Activated CD4-positive, alpha-beta memory T cell treated with anti-CD3 and anti-CD28 coated beads, Interleukin-2, amount 10 ng/mL, durations not matched to agents 7 days and 5 days (primary cell): Measurements from ENCODE around the gene TRDN. TPM values are rescaled to one million over a fixed set of nuclear protein-coding genes. Genes with fewer than 3 reads are reported as not detected.

Experiments
- CTCF ChIA-PET: fragments of 350-600 bp; sonication (Branson Sonifier 250); formaldehyde crosslinking; loops from one replicate; lab custom pipeline; 2021; ENCODE audit warnings: antibody characterized with exemption, inconsistent platforms; lab: Charles Lee
- POLR2A ChIA-PET: fragments of 350-600 bp; sonication (Branson Sonifier 250); formaldehyde crosslinking; loops from one replicate; lab custom pipeline; 2021; ENCODE audit warnings: antibody characterized with exemption; lab: Charles Lee
- DNase-seq: peaks from one replicate; pipeline ENCODE4 v3.0.0-alpha.2; 2020
- H3K27ac Mint-ChIP-seq: one replicate; pipeline ENCODE4 v1.8.0; 2021; ENCODE audit warnings: mild to moderate bottlenecking, mixed read lengths
- H3K27me3 Mint-ChIP-seq: one replicate; pipeline ENCODE4 v1.8.0; 2021; ENCODE audit warnings: mixed read lengths
- H3K36me3 Mint-ChIP-seq: one replicate; pipeline ENCODE4 v1.8.0; 2021; ENCODE audit warnings: low read depth, mixed read lengths
- H3K4me1 Mint-ChIP-seq: one replicate; pipeline ENCODE4 v1.8.0; 2021; ENCODE audit warnings: mixed read lengths
- H3K4me3 Mint-ChIP-seq: one replicate; pipeline ENCODE4 v1.8.0; 2021; ENCODE audit warnings: mild to moderate bottlenecking, mixed read lengths
- H3K9me3 Mint-ChIP-seq: one replicate; pipeline ENCODE4 v1.8.0; 2021; ENCODE audit warnings: mixed read lengths
- total RNA-seq, 2 experiments: library from RNA; stranded (reverse); gene quantifications; one replicate each; pipeline ENCODE4 v1.2.3, GENCODE V29; 2021

Gene TRDN
- total RNA-seq, 2 experiments from 2014 or later, result not detected

DNA sequence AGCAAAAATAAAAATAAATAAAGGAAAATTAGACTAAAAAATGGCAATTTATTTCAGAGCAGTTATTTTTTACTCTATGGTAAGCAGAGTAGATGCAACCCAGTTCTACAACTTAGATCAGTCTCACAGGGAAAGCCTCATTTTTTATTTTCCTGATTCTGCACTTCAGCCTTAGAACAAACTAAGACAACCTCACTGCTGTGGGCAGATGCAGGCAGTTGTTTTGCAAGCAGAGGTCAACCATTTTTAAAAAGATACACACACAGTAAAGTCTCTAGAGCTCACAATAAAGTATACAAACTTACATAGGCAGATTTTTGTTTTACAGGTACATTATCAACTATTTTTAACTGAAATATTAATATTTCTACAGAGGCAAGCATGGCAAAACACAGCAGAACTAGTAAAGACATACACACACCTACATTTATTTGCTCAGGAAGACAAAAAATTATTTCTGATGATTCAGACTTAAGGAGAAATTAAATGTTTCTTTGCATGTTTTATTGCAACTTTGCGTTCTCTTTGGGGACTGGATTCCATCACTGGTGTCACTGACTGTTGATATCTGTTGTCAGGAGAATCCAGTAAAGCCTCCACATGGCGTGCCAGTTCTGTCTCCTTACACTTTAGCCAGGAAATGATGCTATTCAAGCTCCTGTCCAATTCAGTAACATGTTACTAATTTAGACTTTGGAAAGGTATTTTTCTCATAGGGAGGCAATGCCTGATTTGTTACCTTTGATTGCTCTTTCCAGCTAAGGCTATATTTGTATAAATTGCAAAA is 102.7 kb downstream of the TRDN start:
- POLR2A ChIA-PET, result no interaction called here
- DNase-seq, result no peak
- Mint-ChIP-seq H3K27ac (no peak overlapping the region), H3K4me1 (no peaks in the 10 kb centered on the region), H3K9me3 (no peaks in the 10 kb centered on the region), H3K4me3 (no peak overlapping the region), H3K27me3 (no peaks in the 10 kb centered on the region), H3K36me3 (no peaks in the 10 kb centered on the region)
- CTCF ChIA-PET, result no interaction called here

DNA sequence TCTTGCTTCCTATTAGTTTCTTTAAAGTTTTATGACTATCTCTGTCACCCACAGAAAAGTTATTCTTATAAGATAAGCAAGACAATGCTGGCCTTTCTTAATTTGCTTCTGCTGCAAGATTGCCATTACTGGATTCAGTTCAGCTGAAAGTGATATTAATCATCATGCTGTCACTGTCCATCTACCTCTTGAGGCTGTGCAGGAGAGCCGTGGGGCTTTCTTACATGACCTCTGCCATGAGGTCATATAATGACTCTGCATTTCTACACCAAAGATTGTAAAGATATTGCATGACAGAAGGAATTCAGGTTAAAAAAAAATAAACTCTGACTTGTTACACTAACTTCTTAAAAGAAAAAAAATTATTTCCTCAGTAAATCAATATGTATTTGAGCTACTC is 106.9 kb downstream of the TRDN start:
- H3K4me3 Mint-ChIP-seq, result no peak overlapping the region
- no peaks in the 10 kb centered on the region for H3K27me3 Mint-ChIP-seq
- no peak overlapping the region for H3K27ac Mint-ChIP-seq
- H3K36me3 Mint-ChIP-seq, result no peaks in the 10 kb centered on the region
- no peaks in the 10 kb centered on the region for H3K4me1 Mint-ChIP-seq
- ChIA-PET CTCF (no interaction called here), POLR2A (no interaction called here)
- no peaks in the 10 kb centered on the region for H3K9me3 Mint-ChIP-seq
- DNase-seq, result no peak

DNA sequence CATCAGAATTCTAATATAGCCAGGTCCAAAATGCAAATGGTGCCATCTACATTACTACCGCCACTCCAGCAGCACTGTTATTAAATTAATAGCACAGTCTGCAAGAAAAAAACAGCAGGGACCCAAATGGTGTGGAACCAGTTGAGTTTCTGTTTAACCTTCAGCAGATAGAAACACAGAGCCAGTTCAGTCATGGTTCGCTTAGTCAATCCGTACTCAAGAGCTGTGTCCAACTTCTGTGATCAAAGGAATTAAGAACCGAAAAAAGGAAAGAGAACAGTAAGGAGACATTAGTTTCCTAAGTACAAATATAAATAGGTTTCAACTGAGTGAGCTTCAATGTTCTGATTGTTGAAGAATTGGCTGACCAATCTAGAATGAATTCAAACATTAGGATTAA is 107.7 kb downstream of the TRDN start:
- Mint-ChIP-seq H3K9me3 (no peaks in the 10 kb centered on the region), H3K4me1 (no peaks in the 10 kb centered on the region), H3K4me3 (no peak overlapping the region), H3K36me3 (no peaks in the 10 kb centered on the region), H3K27me3 (no peaks in the 10 kb centered on the region), H3K27ac (no peak overlapping the region)
- ChIA-PET CTCF (interaction anchor here (1.0 kb wide), 1 partner anchor 30 kb away, joined by 3 read pairs; no protein-coding TSS in a partner anchor), POLR2A (no interaction called here)
- no peak for DNase-seq

DNA sequence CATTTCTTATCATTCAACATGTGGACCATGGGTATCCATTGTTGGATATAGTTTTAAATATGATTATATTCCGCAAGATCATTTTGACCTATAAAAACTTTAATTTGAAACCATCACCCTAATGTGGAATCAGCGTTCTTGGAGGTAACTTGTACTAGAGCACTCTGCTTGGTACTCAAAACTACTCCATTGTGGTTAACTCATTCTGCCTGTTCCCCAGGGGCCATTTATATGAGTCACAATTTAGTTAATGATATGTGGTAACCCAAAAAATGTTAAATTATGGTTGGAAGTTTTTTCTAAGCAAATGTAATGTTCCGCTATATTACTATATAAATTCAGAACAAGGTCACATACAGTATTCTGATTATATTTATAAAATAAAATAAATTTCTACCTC is 109.3 kb downstream of the TRDN start:
- POLR2A ChIA-PET, result no interaction called here
- H3K36me3 Mint-ChIP-seq, result no peaks in the 10 kb centered on the region
- CTCF ChIA-PET, result no interaction called here
- peaks cover 3% of the 10 kb centered on the region for H3K9me3 Mint-ChIP-seq
- no peak overlapping the region for H3K27ac Mint-ChIP-seq
- H3K27me3 Mint-ChIP-seq, result no peaks in the 10 kb centered on the region
- H3K4me3 Mint-ChIP-seq, result no peak overlapping the region
- DNase-seq, result no peak
- no peaks in the 10 kb centered on the region for H3K4me1 Mint-ChIP-seq

DNA sequence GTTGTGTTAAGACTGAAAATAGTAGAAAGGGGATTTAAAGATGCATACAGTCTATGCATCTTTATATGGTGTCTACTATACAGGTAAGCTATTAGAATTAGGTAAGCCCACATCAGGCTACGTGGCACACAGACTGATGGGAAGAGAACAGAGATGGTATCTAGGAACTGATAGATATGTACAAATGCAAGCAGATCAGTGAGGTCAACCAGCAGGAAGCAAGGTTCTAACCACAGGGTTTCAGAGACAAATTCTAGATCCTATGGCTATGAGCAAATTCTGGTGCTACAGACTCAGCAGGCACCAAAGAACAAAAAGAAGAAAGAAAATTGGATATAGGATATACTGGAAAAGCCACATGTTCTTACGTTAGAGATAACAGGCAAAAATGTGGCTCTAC is 110.6 kb downstream of the TRDN start:
- H3K27ac Mint-ChIP-seq, result no peak overlapping the region
- CTCF ChIA-PET, result no interaction called here
- H3K36me3 Mint-ChIP-seq, result no peaks in the 10 kb centered on the region
- H3K4me1 Mint-ChIP-seq, result no peaks in the 10 kb centered on the region
- no peak overlapping the region for H3K4me3 Mint-ChIP-seq
- DNase-seq, result no peak
- no peaks in the 10 kb centered on the region for H3K27me3 Mint-ChIP-seq
- POLR2A ChIA-PET, result no interaction called here
- peaks cover 5% of the 10 kb centered on the region for H3K9me3 Mint-ChIP-seq

DNA sequence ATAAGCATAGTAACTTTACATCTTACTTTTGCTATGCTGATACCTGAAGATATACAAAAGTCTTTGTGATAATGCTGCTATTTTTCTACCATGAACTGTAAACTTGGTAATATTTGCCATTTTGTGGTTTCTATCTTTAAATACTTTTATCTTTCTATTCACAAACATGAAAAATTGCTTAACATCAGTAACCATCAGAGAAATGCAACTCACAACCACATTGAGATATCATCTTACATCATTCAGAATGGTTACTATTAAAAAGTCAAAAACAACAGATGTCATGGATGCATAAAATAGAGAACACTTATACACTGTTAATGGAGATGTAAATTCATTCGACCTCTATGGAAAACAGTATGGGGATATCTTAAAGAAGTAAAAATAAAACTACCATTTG is 112.0 kb downstream of the TRDN start:
- DNase-seq, result no peak
- Mint-ChIP-seq H3K27ac (no peak overlapping the region), H3K9me3 (peaks cover 5% of the 10 kb centered on the region), H3K4me1 (no peaks in the 10 kb centered on the region), H3K36me3 (no peaks in the 10 kb centered on the region), H3K27me3 (no peaks in the 10 kb centered on the region), H3K4me3 (no peak overlapping the region)
- ChIA-PET POLR2A (no interaction called here), CTCF (no interaction called here)

DNA sequence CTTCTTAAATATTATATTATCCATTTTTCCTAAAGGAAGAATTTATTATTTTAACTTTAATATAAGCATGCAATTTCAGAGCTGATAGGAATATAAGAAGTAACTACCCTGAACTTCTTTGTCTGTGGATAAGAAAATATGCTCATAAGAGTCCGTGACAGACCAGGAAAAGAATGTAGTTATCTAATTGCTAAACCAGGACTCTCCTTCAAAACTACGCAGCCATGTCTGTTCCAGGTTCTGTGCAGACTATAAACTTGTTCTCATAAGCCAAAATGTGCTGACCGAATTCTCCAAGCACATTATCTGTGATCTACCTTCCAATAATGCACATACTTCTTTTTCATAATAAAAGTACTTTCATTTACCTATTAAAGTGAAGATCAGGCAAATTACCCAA is 116.5 kb downstream of the TRDN start:
- H3K4me1 Mint-ChIP-seq, result no peaks in the 10 kb centered on the region
- H3K4me3 Mint-ChIP-seq, result no peak overlapping the region
- CTCF ChIA-PET, result no interaction called here
- H3K27ac Mint-ChIP-seq, result no peak overlapping the region
- POLR2A ChIA-PET, result no interaction called here
- peaks cover 5% of the 10 kb centered on the region for H3K9me3 Mint-ChIP-seq
- DNase-seq, result no peak
- no peaks in the 10 kb centered on the region for H3K27me3 Mint-ChIP-seq
- no peaks in the 10 kb centered on the region for H3K36me3 Mint-ChIP-seq

DNA sequence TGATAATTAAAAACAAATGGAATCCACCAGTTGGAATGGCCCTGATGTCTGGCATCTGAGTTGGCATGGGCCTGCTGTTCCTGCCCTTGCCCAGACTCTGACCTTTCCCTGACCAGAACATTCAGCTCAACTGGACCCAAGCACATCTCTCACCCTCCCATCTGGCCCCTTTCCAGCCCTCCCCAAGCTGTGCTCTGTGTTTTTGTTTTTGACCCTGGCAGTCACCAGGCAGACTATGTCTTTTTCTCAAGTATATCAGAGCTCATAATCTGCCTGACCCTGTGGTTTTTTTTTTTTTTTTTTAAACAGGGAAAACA is 117.6 kb downstream of the TRDN start:
- H3K27ac Mint-ChIP-seq, result no peak overlapping the region
- no peaks in the 10 kb centered on the region for H3K36me3 Mint-ChIP-seq
- ChIA-PET POLR2A (no interaction called here), CTCF (no interaction called here)
- H3K4me3 Mint-ChIP-seq, result no peak overlapping the region
- H3K9me3 Mint-ChIP-seq, result peaks cover 5% of the 10 kb centered on the region
- H3K27me3 Mint-ChIP-seq, result no peaks in the 10 kb centered on the region
- H3K4me1 Mint-ChIP-seq, result no peaks in the 10 kb centered on the region
- no peak for DNase-seq

DNA sequence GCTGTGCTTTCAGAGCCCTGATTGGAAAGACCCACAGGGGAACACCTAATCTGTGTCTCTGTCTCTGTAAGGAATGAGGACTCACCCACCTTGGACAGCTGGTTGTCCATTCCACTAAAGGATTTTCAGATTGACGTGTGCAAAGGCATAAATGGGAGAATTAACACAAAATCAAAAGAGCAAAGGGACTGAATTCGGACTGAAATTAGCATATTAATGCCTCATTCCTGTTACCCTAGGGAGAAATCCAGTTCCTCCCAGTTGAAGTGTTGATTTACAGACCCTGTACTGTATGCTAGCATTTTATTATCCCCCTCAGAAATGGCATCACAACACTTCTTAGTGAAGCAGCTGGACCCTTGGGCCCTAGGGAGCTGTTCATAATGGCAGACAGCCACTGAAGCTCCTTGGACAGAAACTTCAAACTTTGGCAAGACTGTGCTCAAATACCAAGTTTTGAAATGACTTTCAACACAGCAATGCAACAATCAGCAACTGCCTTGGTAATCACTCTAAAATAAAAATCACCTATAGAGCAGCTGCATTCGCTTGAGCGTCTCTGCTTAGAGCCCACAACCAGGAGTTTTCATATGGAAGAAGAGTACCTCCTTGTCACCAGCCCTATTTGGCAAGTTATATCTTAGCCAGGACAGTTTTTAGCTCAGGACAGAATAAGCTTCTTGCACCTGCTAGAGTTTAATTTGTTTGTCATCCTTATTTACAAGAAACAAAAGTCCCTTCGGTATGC is 118.1 kb downstream of the TRDN start:
- ChIA-PET POLR2A (no interaction called here), CTCF (no interaction called here)
- Mint-ChIP-seq H3K27ac (no peak overlapping the region), H3K27me3 (no peaks in the 10 kb centered on the region), H3K4me1 (no peaks in the 10 kb centered on the region), H3K36me3 (no peaks in the 10 kb centered on the region), H3K9me3 (peaks cover 5% of the 10 kb centered on the region), H3K4me3 (no peak overlapping the region)
- DNase-seq, result no peak

DNA sequence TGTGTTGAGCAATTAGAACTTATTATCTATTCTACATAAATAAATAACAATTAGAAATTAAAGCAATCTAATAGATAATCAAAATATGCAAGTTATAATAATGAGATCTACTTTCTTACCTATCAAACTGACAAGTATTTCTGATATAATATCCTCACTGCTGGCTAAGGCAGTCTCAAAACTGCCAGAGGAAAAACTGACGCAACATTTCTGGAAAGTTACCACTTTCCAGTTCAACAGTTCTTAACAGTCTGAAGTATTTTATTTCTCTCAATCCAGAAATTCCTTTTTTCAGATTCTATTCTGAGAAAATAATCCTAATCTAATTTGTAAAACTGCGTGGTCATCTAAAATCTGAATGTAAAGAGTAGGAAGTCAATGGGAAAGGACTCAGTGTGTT is 121.0 kb downstream of the TRDN start:
- ChIA-PET POLR2A (no interaction called here), CTCF (no interaction called here)
- H3K4me1 Mint-ChIP-seq, result no peaks in the 10 kb centered on the region
- no peaks in the 10 kb centered on the region for H3K27me3 Mint-ChIP-seq
- H3K36me3 Mint-ChIP-seq, result no peaks in the 10 kb centered on the region
- no peak overlapping the region for H3K27ac Mint-ChIP-seq
- H3K4me3 Mint-ChIP-seq, result no peak overlapping the region
- DNase-seq, result no peak
- no peaks in the 10 kb centered on the region for H3K9me3 Mint-ChIP-seq

DNA sequence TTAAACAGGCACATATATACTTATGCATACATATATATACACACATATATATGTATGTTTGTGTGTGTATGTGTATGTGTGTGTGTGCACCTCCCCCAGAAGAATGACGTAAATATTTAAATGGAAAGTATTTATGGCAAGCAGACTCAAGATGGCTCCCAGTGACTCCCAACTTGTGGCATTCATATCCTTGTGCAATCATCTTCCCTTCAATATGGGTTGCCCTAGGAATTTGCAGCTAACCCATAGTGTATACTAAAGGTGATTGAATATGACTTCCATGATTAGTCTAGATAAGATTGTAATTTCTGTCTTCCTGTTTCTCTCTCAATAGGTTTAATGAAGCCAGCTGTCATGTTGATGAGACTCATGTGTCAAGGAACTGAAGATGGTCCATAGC is 127.6 kb downstream of the TRDN start:
- Mint-ChIP-seq H3K27ac (no peak overlapping the region), H3K27me3 (no peaks in the 10 kb centered on the region), H3K9me3 (no peaks in the 10 kb centered on the region), H3K4me1 (no peaks in the 10 kb centered on the region), H3K4me3 (no peak overlapping the region), H3K36me3 (no peaks in the 10 kb centered on the region)
- CTCF ChIA-PET, result no interaction called here
- no peak for DNase-seq
- POLR2A ChIA-PET, result no interaction called here

DNA sequence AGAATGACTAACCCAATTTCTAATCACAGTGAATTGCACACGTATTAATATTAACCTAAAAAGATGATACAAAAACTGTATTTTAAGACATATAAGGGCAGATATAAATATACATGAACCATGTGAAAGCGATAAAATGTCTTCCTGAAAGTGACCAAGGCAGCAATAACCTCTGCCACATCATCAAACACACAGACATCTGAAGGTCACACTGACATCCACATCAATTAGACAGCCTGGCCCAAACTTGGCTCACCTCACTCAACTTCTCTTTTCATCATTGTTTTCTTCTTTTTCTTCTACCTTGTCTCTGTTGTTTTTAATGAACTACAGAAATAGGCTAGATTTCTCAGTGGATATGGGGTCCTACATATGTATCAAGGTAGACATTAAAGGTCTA is 128.5 kb downstream of the TRDN start:
- CTCF ChIA-PET, result no interaction called here

DNA sequence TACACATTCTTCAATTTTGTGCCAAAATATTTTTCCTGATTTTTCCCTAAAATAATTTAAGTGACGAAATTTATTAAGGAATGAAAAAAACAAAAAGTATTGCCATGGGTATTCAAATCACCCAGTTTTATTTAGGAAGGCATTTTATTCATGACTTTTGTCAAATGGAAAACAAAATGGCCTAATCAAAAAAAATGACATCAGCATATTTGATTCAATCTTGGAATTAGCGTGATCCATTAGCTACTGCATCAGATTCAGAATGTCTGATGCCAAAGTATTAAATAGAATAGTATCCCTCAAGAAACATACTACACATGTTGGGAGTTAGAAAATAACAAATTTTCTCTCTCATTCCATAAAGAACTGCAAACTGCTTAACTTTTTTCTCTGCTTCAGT is 129.2 kb downstream of the TRDN start:
- no peaks in the 10 kb centered on the region for H3K36me3 Mint-ChIP-seq
- no peaks in the 10 kb centered on the region for H3K9me3 Mint-ChIP-seq
- POLR2A ChIA-PET, result no interaction called here
- no peak for DNase-seq
- H3K27me3 Mint-ChIP-seq, result no peaks in the 10 kb centered on the region
- CTCF ChIA-PET, result no interaction called here
- H3K4me3 Mint-ChIP-seq, result no peak overlapping the region
- no peaks in the 10 kb centered on the region for H3K4me1 Mint-ChIP-seq
- H3K27ac Mint-ChIP-seq, result no peak overlapping the region

More for the DNA sequence above, 128.5 kb downstream of the TRDN start:
- Mint-ChIP-seq H3K9me3 (no peaks in the 10 kb centered on the region), H3K36me3 (no peaks in the 10 kb centered on the region), H3K4me1 (no peaks in the 10 kb centered on the region), H3K4me3 (no peak overlapping the region), H3K27me3 (no peaks in the 10 kb centered on the region), H3K27ac (no peak overlapping the region)
- DNase-seq, result no peak
- POLR2A ChIA-PET, result no interaction called here

DNA sequence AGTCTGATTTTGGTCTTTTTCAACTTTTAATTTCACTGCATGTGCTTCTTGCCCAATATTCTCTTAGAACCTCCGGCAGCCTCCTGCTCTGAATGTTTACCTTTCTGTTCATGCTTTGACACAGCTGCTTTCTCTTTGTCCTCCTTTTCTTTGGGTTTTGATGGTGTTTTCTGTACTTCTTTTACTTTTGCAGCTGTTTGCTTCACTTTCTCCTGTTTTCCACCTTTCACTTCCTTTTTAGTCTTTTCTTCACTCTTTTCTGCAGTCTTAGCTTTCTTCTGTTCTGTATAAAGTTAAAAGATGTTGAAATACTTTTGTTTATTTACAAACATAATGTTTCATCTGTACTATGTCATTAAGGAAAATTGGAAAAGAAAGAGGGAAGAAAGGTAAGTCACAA is 133.1 kb downstream of the TRDN start:
- no peaks in the 10 kb centered on the region for H3K36me3 Mint-ChIP-seq

More for the DNA sequence above, 133.1 kb downstream of the TRDN start:
- Mint-ChIP-seq H3K27me3 (no peaks in the 10 kb centered on the region), H3K9me3 (no peaks in the 10 kb centered on the region), H3K4me3 (no peak overlapping the region), H3K27ac (no peak overlapping the region), H3K4me1 (no peaks in the 10 kb centered on the region)
- ChIA-PET CTCF (no interaction called here), POLR2A (no interaction called here)
- no peak for DNase-seq
